ENCODE results near the gene PIM1.
A peak's percentile ranks its signal among the peaks of the same experiment; 100 is the strongest.
"Not testable (repeated sequence)": the region's sequence is repeated elsewhere in the genome, so short reads cannot be mapped to it uniquely, and the experiment has no call there.

PIM1 gene
- long read RNA-seq, donor 1, transcript PIM1-201 (6 exons, 2,650 nt), result major isoform, 5 of 18 reads
- long read RNA-seq, donor 1, partial matches to known transcripts, result 13 of 18 reads
- long read RNA-seq, donor 1, other reads (novel, unspliced or antisense), result 0 of 18 reads
- long read RNA-seq, donor 2, partial matches to known transcripts, result 0 of 3 reads
- long read RNA-seq, donor 2, other reads (novel, unspliced or antisense), result 0 of 3 reads
- long read RNA-seq, donor 3, partial matches to known transcripts, result 0 of 4 reads
- long read RNA-seq, donor 3, other reads (novel, unspliced or antisense), result 0 of 4 reads
- long read RNA-seq, donor 4, transcript PIM1-201 (6 exons, 2,650 nt), result major isoform, 6 of 6 reads
- long read RNA-seq, donor 4, partial matches to known transcripts, result 0 of 6 reads
- long read RNA-seq, donor 4, other reads (novel, unspliced or antisense), result 0 of 6 reads
- long read RNA-seq, donor 5, transcript PIM1-201 (6 exons, 2,650 nt), result major isoform, 5 of 22 reads
- long read RNA-seq, donor 5, partial matches to known transcripts, result 17 of 22 reads
- long read RNA-seq, donor 5, other reads (novel, unspliced or antisense), result 0 of 22 reads
- long read RNA-seq, donor 6, transcript PIM1-201 (6 exons, 2,650 nt), result major isoform, 9 of 26 reads
- long read RNA-seq, donor 6, partial matches to known transcripts, result 17 of 26 reads
- long read RNA-seq, donor 6, other reads (novel, unspliced or antisense), result 0 of 26 reads
- long read RNA-seq, donor 7, transcript PIM1-201 (6 exons, 2,650 nt), result major isoform, 10 of 34 reads
- long read RNA-seq, donor 7, partial matches to known transcripts, result 24 of 34 reads
- long read RNA-seq, donor 7, other reads (novel, unspliced or antisense), result 0 of 34 reads
- long read RNA-seq, donor 8, partial matches to known transcripts, result 0 of 3 reads
- long read RNA-seq, donor 8, other reads (novel, unspliced or antisense), result 0 of 3 reads

GRCh38 chr6:37169496-37170272, at the start of gene PIM1:
Gene PIM1 (plus strand): TSS chr6:37170152. CDS start chr6:37170576, 424 bp downstream.
- DNase-seq, result peak; percentile 90

GRCh38 chr6:37121556-37121955, 48.4 kb upstream of the PIM1 start:
- DNase-seq, result no peak

- DNase-seq, result no peak
These were observed 47.1 kb upstream of the PIM1 start for GRCh38 chr6:37122861-37123260.

- DNase-seq, result no peak
These were observed 45.8 kb upstream of the PIM1 start for GRCh38 chr6:37123957-37124729.

GRCh38 chr6:37125774-37126492, 44.0 kb upstream of the PIM1 start:
- peak; percentile 75 for DNase-seq

GRCh38 chr6:37126493-37126958, 43.4 kb upstream of the PIM1 start:
- no peak for DNase-seq

- DNase-seq, result no peak
These were observed 42.9 kb upstream of the PIM1 start for GRCh38 chr6:37126961-37127616.

- no peak for DNase-seq
These were observed 41.7 kb upstream of the PIM1 start for GRCh38 chr6:37127961-37128862.

- DNase-seq, result not testable (repeated sequence)
These were observed 41.0 kb upstream of the PIM1 start for GRCh38 chr6:37128863-37129443.

GRCh38 chr6:37129566-37129965, 40.4 kb upstream of the PIM1 start:
- DNase-seq, result no peak

- DNase-seq, result no peak
These were observed 39.2 kb upstream of the PIM1 start for GRCh38 chr6:37130704-37131103.

- peak; percentile 64 for DNase-seq
These were observed 38.6 kb upstream of the PIM1 start for GRCh38 chr6:37131104-37131959.

GRCh38 chr6:37131960-37132253, 38.0 kb upstream of the PIM1 start:
- DNase-seq, result no peak

GRCh38 chr6:37134036-37134395, 35.9 kb upstream of the PIM1 start:
- DNase-seq, result no peak

GRCh38 chr6:37134396-37135191, 35.4 kb upstream of the PIM1 start:
- DNase-seq, result no peak

- no peak for DNase-seq
These were observed 33.9 kb upstream of the PIM1 start for GRCh38 chr6:37135835-37136694.

All from right kidney (tissue), 9 donors.